ENCODE measurements around the gene LMAN1. TPM values are rescaled to one million over a fixed set of nuclear protein-coding genes. Genes with fewer than 3 reads are reported as not detected.

Gene LMAN1
- total and polyA plus RNA-seq, 10 of the 15 experiments (the other 5 are each of a cell fraction or from before 2014, with no cell fraction given), result 15.0 to 78.9 (median 67.5) TPM

DNA sequence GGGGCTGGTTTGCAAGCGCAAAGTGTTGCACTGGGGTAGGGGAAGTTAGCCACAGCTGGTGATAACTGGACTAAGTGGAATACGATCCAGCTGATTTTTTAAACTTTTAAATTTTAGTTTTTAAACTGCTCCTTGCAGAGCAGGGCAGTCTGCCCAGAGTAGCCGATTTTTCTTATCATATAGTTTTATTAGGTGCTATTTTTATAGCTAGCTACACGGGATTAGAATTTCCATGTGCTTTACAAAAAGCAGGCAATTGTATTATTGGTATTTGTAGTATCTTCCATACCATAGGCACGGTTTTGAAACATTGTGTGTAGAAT is 50.2 kb downstream of the LMAN1 start:
- peak overlapping the region; percentile 75; the same call in 1 of the 2 replicates for H2AFZ ChIP-seq (ENCODE audit: control insufficient read depth, low read depth, low read length)
- no peak for ATAC-seq
- H4K20me1 ChIP-seq (ENCODE audit: control insufficient read depth, insufficient read depth), result no peaks in the 10 kb centered on the region
- intact Hi-C loops (cut with micrococcal nuclease; ENCODE audit: unreplicated experiment), result loop anchor here (1.0 to 2.0 kb wide), 2 partner anchors 60 to 94 kb away; no protein-coding TSS in a partner anchor
- 29% methylated on average over 5 of the region's 5 CpGs for WGBS (ENCODE audit: insufficient coverage, insufficient replicate concordance, low lambda C conversion rate, missing lambda C conversion rate)
- peaks cover 3 to 4% of the 10 kb centered on the region in 2 experiments; a peak in 2 of 4 replicates for H3K27me3 ChIP-seq (replicated peaks in 1 of 2; ENCODE audit: control insufficient read depth in 2 of 2, insufficient read depth in 2 of 2, low read length in 1 of 2)
- H3K4me2 ChIP-seq (ENCODE audit: control insufficient read depth, insufficient read depth), result peak overlapping the region; percentile 72
- no peaks in the 10 kb centered on the region for H3K9me3 ChIP-seq (replicated peaks; ENCODE audit: control insufficient read depth, insufficient read depth, low read length)
- no peaks in the 10 kb centered on the region for H3K36me3 ChIP-seq (ENCODE audit: control insufficient read depth in 2 of 2, insufficient read depth in 2 of 2, low read length in 1 of 2)
- BruUV-seq (replicated peaks), result no TSS peak
- H3K79me2 ChIP-seq (ENCODE audit: control insufficient read depth, insufficient read depth, low read length), result no peaks in the 10 kb centered on the region
- ChIA-PET POLR2A (no interaction called here), CTCF (interaction anchor here (0.7 to 10.6 kb wide), 14 partner anchors 8 to 515 kb away, joined by 3 to 165 read pairs (median 4); partner anchors contain the start of gene CPLX4), SMC1A (ENCODE audit: uncharacterized antibody, unreplicated experiment) (interaction anchor here (0.7 to 5.2 kb wide), 6 partner anchors 47 to 196 kb away, joined by 3 to 72 read pairs (median 4); no protein-coding TSS in a partner anchor), RAD21 (ENCODE audit: unreplicated experiment) (interaction anchor here (0.7 to 4.8 kb wide), 2 partner anchors 25 to 93 kb away, joined by 3 to 46 read pairs; no protein-coding TSS in a partner anchor)
- H3K27ac ChIP-seq (ENCODE audit: control insufficient read depth, insufficient read depth), result no peak overlapping the region
- no peak overlapping the region for H3K9ac ChIP-seq (ENCODE audit: control insufficient read depth, insufficient read depth, low read length)
- H3K4me1 ChIP-seq (ENCODE audit: control insufficient read depth, insufficient read depth, low read length), result no peaks in the 10 kb centered on the region
- no peak for DNase-seq (ENCODE audit: low read depth, low spot score)
- in situ Hi-C loops (cut with MboI), result no loop called here
- peak overlapping the region; percentile 55; the same call in 1 of the 2 replicates for H3K4me3 ChIP-seq
- peak; percentile 81 for FAIRE-seq
- no peak for TF ChIP-seq TCF3 (IDR thresholded peaks at IDR 0.05; ENCODE audit: borderline replicate concordance, insufficient read depth, low read depth, low read length)
- no peak for TF ChIP-seq YBX1 (IDR thresholded peaks at IDR 0.05)
- TF ChIP-seq PAX5 (IDR thresholded peaks at IDR 0.05; ENCODE audit: borderline replicate concordance, low read depth, low read length), result no peak
- no peak for TF ChIP-seq DPF2 (IDR thresholded peaks at IDR 0.05)
- no peak for TF ChIP-seq SREBF2 (IDR thresholded peaks at IDR 0.05; ENCODE audit: low read length)
- TF ChIP-seq, protein P1, sequence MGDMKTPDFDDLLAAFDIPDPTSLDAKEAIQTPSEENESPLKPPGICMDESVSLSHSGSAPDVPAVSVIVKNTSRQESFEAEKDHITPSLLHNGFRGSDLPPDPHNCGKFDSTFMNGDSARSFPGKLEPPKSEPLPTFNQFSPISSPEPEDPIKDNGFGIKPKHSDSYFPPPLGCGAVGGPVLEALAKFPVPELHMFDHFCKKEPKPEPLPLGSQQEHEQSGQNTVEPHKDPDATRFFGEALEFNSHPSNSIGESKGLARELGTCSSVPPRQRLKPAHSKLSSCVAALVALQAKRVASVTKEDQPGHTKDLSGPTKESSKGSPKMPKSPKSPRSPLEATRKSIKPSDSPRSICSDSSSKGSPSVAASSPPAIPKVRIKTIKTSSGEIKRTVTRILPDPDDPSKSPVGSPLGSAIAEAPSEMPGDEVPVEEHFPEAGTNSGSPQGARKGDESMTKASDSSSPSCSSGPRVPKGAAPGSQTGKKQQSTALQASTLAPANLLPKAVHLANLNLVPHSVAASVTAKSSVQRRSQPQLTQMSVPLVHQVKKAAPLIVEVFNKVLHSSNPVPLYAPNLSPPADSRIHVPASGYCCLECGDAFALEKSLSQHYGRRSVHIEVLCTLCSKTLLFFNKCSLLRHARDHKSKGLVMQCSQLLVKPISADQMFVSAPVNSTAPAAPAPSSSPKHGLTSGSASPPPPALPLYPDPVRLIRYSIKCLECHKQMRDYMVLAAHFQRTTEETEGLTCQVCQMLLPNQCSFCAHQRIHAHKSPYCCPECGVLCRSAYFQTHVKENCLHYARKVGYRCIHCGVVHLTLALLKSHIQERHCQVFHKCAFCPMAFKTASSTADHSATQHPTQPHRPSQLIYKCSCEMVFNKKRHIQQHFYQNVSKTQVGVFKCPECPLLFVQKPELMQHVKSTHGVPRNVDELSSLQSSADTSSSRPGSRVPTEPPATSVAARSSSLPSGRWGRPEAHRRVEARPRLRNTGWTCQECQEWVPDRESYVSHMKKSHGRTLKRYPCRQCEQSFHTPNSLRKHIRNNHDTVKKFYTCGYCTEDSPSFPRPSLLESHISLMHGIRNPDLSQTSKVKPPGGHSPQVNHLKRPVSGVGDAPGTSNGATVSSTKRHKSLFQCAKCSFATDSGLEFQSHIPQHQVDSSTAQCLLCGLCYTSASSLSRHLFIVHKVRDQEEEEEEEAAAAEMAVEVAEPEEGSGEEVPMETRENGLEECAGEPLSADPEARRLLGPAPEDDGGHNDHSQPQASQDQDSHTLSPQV (IDR thresholded peaks at IDR 0.05), result no peak
- no peak for TF ChIP-seq SREBF1 (IDR thresholded peaks at IDR 0.05; ENCODE audit: low read length)
- TF ChIP-seq, protein P2, sequence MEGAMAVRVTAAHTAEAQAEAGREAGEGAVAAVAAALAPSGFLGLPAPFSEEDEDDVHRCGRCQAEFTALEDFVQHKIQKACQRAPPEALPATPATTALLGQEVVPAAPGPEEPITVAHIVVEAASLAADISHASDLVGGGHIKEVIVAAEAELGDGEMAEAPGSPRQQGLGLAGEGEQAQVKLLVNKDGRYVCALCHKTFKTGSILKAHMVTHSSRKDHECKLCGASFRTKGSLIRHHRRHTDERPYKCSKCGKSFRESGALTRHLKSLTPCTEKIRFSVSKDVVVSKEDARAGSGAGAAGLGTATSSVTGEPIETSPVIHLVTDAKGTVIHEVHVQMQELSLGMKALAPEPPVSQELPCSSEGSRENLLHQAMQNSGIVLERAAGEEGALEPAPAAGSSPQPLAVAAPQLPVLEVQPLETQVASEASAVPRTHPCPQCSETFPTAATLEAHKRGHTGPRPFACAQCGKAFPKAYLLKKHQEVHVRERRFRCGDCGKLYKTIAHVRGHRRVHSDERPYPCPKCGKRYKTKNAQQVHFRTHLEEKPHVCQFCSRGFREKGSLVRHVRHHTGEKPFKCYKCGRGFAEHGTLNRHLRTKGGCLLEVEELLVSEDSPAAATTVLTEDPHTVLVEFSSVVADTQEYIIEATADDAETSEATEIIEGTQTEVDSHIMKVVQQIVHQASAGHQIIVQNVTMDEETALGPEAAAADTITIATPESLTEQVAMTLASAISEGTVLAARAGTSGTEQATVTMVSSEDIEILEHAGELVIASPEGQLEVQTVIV (IDR thresholded peaks at IDR 0.05; ENCODE audit: borderline replicate concordance, partially characterized antibody), result no peak
- TF ChIP-seq, protein P3, sequence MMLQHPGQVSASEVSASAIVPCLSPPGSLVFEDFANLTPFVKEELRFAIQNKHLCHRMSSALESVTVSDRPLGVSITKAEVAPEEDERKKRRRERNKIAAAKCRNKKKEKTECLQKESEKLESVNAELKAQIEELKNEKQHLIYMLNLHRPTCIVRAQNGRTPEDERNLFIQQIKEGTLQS (IDR thresholded peaks at IDR 0.05; ENCODE audit: borderline replicate concordance, extremely low read depth, low read depth, low read length), result no peak
- no peak for TF ChIP-seq TARDBP (IDR thresholded peaks at IDR 0.05; ENCODE audit: borderline replicate concordance)
- no peak for TF ChIP-seq E2F8 (IDR thresholded peaks at IDR 0.05; ENCODE audit: low read depth, partially characterized antibody)
- TF ChIP-seq NR2C2 (IDR thresholded peaks at IDR 0.05; ENCODE audit: borderline replicate concordance, control insufficient read depth, insufficient read length, low read depth), result no peak

All from GM12878 (cell line).